NCI-H526 treated with DMSO at 0.1 percent for 48 hours (cell line): ENCODE results near the gene LILRA6.
"Not testable (repeated sequence)": the region's sequence is repeated elsewhere in the genome, so short reads cannot be mapped to it uniquely, and the experiment has no call there.

ENCODE experiments used
- DNase-seq: peaks from one replicate; lab custom pipeline; 2025; lab: John Stamatoyannopoulos, UW

The LILRA6 gene

DNA sequence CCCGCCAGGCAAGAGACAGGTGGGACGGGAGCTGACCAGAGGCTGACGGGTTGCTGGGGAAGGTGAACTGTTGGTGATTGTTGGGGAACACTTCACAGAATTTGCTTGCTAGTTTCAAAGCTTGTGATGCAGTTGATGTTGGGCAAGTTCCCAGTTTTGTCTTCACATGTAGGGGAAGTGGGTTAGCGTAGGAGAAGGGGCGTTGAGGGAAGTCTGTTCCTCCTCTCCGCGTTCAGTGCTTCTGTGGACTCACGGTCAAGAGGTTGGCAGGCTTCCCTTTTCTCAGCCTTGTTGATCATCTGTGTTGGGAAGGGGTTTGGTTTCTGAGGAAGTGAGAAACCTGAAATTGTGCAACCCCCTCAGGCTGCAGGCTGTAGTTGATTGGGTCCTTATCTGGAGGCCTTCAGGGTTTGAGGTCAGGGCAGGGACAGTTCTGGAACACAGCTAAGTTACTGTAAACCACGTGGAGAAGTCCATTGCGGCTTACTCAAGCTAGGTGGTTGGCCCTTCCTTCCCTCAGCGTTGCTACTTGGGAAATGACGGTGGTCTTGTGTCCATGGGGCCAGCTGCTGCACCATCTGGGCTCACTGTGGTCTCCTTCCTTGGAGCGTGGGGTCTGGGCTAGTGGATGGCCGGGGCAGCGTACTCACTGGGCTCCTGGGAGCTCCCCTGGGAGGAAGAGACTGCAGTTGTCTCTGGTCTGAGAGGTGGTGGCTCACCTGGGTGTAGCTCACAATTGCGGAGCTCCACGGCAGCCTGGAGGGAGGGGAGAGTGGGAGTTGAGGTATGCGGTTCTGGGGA, 34.4 kb downstream of the LILRA6 start:
- DNase-seq = no peak

DNA sequence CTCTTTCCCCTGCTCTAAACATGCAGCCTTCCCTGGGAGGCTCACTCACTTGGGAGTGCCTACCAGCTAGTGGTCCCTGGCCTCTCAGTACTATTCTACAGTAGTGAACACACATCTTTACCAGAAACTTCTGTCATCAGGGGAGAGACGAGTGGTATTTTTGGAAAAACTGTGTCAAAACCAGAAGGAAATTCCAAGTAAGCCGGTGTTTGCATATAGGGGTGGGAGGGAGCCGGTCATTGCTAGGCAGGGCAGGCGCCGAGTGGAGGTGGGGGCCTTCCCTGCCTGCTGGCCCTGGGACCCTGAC, 35.0 kb downstream of the LILRA6 start:
- no peak for DNase-seq

DNA sequence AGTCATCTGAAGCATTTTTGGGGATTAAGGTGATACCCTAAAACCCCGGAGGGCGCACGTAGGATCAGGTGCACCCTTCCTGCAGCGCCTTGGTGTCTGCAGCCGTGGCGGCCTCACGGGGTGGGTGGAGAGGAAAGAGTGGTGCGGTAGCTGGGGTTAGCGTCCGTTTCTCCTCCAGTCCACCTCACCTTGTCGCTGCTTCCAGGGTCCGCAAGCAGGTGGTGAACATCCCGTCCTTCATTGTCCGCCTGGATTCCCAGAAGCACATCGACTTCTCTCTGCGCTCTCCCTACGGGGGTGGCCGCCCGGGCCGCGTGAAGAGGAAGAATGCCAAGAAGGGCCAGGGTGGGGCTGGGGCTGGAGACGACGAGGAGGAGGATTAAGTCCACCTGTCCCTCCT, 35.4 kb downstream of the LILRA6 start:
- not testable (repeated sequence) for DNase-seq

DNA sequence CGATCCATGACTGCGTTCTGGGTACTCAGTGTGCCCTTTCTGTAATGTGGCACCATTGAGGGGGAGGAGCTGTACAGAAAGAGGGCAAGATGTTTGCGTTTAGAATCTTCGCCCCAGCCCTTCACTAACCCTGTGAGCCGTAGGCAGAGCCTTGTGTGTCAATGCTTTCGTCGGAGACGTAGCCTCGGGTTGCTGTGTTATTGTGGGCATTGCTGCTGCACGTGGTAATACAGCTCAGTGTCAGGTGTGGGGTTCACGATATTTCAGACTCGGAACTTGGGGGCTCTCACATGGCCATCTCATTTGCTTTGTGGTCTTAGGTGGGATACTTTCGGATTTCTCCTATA, 35.8 kb downstream of the LILRA6 start:
- DNase-seq = no peak

DNA sequence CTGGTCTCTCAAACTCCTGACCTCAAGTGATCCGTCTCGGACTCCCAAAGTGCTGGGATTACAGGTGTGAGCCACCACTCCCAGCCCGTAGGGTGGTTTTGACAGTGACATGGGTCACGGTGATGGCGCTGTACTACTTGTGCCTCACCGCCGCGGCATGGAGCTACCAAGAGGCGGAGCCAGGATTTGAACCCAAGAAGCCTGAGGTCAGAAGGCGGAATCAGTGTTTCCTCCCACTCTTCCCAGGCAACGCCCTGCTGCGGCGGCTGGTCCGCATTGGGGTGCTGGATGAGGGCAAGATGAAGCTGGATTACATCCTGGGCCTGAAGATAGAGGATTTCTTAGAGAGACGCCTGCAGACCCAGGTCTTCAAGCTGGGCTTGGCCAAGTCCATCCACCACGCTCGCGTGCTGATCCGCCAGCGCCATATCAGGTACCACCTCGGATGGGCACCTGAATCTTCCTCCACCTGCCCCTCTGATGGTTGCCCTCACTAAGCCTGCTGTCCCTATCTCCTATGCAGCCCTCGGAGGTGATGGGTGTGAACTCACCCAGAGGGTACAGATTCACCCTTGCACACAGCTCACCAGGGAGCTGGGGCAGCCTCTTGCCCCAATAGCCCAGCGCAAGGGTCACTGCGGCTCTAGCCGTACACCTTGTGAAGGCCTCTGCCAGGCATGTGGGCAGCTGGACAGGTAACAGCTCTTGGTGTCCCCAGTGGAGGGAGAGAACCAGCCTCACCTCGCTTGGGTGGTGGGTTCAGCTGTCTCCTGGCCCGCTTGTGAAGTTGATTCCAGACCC, 36.4 kb downstream of the LILRA6 start:
- DNase-seq = no peak

DNA sequence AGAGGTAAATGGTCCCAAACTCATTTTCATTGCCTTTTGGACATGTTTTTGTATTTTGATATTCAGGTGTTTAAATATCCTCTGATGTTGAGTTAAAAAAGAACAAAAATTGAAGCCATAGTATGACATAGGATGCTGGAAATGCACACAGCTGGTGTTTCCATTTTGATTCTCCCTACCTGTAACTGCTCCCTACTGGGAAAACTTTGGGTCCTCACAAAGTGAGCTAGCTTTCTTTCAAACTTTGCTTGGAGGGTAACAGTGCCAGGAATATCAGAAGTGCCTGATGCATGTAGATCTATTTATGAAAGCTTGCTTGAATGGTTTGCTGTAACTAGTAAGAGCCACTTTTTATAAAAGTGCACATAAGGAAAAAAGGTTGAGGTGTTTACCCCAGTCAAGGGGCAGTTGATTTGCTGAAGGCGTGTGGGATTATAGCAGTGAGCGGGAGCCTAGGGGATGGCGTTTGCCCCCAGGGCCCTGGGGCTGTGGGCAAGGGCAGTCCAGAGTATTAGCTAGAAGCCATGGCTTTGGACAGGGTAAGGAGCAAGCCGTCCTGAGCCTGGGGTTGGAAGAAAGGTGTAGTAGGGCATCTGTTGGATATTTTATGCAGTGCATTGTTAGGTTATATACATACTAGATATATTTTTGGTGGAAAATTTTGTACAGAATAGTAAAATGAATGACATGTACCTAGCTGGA, 37.7 kb downstream of the LILRA6 start:
- DNase-seq = no peak

DNA sequence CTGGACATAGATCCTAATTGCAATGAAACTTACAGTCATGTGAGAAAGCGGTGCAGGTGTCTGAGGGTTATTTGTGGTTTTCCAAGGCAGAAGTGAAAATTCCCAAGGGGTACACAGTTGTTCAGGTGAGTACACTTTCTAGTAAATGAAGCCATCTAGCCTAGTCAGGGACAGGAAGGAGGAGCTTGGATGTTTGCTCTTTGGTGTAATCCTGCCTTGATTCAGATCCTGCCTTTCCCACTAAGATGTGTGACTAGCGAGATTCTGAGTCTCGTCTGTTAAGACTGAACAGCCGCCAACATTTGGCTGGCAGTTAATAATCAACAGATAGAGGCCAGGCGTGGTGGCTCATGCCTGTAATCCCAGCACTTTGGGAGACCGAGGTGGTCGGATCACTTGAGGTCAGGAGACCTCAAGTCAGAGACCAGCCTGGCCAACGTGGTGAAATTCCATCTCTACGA, 39.4 kb downstream of the LILRA6 start:
- DNase-seq = no peak

DNA sequence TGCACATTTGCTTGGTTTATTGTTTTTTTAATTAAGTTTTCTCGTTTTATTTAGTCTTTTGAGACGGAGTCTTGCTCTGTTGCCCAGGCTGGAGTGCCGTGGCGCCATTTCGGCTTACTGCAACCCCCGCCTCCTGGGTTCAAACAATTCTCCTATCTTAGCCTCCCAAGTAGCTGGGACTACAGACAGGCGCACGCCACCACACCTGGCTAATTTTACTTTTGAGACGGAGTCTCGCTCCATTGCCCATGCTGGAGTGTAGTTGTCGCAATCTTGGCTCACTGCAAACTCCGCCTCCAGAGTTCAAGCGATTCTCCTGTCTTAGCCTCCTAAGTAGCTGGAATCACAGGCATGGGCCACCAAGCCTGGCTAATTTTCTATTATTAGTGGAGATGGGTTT, 40.6 kb downstream of the LILRA6 start:
- no peak for DNase-seq

DNA sequence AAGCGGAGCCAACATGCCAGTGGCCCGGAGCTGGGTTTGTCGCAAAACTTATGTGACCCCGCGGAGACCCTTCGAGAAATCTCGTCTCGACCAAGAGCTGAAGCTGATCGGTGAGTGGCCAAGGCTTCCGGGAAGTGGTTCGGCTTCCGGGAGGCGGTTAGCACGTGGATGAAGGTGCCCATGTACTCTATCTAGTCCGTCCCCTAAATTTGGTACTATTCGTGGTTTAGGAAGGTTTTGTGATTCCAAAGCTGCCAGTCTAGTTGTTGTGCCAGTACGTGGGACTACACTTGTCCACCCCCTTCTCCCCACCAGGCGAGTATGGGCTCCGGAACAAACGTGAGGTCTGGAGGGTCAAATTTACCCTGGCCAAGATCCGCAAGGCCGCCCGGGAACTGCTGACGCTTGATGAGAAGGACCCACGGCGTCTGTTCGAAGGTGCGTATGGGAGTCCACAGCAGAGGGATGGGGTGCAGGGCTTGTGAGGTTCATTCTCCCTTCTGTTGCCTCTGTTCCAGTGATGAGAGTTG, 41.4 kb downstream of the LILRA6 start:
- DNase-seq = no peak

DNA sequence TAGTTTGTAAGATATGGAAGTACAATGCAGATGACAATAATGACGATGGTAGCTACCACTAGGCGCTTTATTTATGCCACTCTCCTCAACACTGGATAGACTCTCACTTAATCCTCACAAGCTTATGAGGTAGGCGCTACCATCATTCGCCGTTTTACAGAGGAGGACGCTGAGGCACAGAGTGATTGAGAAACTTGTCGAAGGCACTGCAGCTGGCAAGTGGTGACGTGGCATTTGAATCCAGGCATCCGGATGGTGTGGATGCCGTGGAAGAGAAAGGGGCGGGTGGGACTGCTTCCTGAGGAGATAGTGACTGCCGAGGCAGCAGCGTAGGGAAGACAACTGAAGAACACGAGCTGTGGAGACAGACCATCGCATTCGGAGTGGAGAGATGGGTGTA, 43.2 kb downstream of the LILRA6 start:
- no peak for DNase-seq

DNA sequence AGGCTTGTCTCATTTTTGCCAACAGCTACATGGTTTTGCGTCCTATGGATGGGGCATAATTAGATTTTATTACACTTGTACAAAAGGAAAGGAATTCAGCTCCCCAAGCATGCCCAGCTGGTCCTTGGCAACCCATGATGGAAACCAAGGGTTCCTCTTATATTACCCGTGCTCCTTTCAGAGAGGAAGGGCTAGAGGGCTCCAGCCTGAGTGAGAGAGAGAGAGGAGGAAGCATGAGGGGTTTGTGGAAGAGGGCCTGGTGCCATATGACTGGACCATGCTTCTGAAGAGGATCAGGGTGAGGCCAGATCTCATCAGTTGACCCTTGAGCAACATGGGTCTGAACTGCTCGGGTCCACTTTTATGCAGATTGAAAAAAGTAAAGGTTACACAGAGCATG, 45.5 kb downstream of the LILRA6 start:
- DNase-seq = no peak

DNA sequence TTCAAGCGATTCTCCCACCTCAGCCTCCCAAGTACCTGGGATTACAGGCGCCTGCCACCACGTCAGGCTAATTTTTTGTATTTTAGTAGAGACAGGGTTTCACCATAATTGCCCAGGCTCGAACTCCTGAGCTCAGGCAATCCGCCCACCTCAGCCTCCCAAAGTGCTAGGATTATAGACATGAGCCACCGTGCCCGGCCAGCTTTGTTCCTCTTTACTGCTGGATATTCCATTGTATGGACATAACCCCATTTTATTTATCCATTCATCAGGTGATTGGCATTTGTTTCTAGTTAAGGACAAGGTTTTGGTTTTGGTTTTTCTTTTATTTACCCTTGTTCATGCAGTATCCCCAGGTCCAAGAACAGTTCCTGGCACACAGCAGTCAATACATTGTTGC, 46.1 kb downstream of the LILRA6 start:
- no peak for DNase-seq

DNA sequence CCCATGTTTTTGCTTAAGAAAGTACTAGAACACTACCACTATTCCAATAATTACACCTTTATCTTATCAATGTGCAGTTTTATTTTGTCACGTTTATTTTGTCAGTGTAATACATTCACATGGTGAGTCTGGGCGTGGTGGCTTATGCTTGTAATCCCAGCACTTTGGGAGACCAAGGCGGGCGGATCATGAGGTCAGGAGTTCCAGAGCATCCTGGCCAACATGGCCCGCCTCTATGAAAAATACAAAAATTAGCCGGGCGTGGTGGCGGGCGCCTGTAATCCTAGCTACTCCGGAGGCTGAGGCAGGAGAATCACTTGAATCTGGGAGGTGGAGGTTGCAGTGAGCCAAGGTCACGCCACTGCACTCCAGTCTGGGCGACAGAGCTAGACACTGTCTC, 48.1 kb downstream of the LILRA6 start:
- DNase-seq = not testable (repeated sequence)

DNA sequence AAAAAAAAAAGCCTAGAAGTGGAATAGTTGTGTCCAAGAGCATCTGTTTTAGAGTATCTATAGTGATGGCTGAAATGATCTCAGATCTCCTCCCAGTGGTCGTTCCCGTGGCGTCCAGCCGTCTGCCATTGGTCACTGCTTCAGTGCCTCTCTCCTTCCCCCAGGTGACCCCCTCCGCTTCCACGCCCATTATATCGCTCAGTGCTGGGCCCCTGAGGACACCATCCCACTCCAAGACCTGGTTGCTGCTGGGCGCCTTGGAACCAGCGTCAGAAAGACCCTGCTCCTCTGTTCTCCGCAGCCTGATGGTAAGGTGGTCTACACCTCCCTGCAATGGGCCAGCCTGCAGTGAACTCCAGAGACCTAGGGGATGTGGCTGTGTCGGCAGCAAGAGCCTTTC, 49.6 kb downstream of the LILRA6 start:
- no peak for DNase-seq

DNA sequence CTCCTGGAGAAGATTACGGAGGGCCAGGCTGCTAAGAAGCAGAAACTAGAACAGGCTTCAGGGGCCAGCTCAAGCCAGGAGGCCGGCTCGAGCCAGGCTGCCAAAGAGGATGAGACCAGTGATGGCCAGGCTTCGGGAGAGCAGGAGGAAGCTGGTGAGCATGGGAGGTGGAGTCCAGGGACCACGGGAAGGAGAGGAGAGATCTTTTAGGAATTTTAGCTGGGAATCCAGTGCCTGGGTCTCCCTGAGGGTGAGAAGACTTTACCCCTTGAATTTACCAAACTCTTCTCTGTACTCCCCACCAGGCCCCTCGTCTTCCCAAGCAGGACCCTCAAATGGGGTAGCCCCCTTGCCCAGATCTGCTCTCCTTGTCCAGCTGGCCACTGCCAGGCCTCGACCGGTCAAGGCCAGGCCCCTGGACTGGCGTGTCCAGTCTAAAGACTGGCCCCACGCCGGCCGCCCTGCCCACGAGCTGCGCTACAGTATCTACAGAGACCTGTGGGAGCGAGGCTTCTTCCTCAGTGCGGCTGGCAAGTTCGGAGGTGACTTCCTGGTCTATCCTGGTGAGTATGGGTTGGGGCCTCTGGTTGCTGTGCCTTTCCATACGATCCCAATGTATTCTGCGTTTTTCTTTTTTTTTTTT, 50.7 kb downstream of the LILRA6 start:
- no peak for DNase-seq

DNA sequence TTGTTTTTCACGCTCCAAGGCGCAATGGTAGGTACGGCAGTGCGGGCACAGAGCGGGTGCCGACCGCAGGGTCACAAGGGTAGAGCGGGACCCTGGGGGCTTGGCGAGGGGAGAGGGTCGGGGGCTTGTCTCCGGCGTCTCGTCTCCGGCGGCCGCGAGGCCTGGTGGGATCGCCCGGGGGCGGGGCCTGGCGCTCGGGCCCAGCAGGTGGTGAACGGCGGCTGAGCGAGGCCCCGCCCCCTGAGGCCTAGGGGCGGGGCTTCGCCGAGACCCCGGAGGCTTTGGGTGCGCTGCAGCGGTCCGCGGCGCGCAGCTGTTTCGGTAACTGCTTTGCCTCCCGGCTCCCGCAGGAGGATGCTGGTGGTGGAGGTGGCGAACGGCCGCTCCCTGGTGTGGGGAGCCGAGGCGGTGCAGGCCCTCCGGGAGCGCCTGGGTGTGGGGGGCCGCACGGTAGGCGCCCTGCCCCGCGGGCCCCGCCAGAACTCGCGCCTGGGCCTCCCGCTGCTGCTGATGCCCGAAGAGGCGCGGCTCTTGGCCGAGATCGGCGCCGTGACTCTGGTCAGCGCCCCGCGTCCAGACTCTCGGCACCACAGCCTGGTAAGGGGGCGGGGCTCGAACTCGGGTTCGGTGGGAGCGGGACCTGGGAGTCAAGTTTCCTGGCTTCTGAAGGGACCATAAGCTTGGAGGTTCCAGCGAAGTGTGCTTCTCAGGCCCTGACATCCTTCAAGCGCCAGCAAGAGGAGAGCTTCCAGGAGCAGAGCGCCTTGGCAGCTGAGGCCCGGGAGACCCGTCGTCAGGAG, 51.4 kb downstream of the LILRA6 start, which contains the start of gene TSEN34:
TSS of gene TSEN34 (plus strand) at position 298 of the 800 bp plus-strand sequence. CDS start at position 355, 57 bp downstream.
- DNase-seq = peak; percentile 92

DNA sequence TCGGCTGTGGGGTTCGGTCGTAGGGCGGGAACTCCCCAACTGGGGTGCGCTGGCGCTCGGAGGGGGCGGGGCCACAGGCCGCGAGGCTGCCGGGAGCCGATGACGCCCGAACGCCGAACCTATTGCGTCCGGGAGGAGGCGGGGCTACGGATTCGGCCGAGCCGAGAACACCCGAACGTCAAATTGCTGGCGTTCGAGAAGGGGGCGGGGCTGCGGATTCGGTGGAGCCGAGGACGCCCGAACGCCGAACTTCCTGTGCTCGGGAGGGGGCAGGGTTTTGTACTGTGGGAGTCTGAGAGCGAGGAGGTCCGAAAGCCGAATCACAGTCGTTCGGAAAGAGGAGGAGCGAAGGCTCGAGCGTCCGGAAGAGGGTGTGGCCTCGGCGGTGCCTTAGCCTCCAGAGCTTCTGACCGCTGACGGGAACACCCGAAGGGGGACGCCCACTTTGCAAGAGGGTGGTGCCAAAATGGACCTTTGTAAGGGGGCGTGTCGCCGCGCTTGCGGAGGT, 52.0 kb downstream of the LILRA6 start:
- DNase-seq = peak; percentile 100

DNA sequence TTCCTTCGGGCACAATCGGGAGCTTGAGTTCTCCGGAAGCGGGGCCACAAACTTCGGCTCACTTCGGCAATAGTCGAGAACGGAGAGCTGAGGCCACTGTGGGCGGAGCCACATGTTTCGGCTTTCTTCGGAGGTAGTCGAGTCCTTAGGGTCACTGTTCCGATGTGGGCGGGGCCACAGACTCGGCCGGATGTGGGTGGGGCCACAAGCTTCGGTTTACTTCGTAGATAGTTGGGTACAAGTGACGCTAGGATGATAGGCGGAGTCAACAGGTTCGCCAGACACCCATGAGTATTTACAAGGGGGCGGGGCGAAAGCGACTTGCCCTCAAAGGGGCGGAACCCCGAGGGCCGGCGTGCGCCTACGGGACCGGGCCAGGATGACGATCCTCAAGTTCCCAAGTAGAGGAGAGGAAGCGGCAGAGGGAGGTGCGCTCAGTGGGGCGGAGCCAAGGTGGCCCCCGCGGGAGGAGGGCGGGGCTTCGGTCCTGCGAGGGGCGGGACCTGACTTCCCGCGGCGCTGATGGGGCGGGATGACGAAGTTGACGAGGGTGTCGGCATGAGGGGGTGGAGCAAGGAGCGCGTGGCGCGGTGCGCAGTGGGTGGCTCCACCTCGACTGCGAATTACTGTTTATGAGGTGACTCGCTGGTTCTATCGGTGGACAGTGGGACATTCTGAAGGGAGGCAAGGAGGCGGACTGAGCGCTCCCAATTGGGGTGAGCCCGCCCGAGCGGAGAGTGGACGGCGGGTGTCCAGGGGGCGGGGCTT, 52.7 kb downstream of the LILRA6 start:
- peak; percentile 100 for DNase-seq

DNA sequence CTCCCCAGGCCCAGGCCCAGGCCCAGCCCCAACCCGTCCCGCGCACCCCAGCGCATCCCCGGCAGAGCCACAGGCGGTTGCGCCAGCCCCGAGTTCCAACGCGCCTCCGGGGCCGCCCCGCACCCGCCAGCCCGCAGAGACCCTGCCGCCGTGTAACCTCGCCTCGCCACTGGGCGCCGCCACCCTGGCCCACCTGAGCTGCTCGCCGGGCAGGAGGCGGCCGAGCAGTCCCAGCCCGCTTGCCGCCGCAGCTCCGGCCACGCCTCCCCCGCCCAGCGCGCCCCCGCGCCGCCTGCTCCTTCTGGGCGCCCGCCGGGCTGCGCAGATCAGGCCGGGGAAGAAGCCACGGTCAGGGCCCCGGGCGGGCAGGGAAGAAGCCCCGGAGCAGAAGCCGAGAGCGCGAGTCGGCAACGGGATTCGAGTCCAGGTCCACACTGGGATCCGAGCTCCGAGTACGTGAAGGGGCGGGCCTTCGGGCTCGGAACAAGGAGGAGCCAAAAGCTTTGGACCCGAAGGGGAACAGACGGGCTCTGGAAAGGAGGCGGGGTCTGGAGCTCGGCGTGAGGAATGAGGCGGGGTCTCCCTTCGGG, 53.4 kb downstream of the LILRA6 start, which contains the start of gene MBOAT7:
TSS of gene MBOAT7 (minus strand) at position 436 of the 590 bp plus-strand sequence. CDS start 1,072 bp downstream, outside the sequence.
- no peak for DNase-seq
